Astrocyte (in vitro differentiated cells and primary cell): ENCODE results near the gene DTNB. TPM values are rescaled to one million over a fixed set of nuclear protein-coding genes. Genes with fewer than 3 reads are reported as not detected.

Experiments
- DNase-seq: peaks from one replicate; pipeline ENCODE4 v3.0.0-alpha.2; 2010; ENCODE audit warnings: low read depth
- FAIRE-seq: peaks from 2 replicates; lab custom pipeline; 2011; peaks lifted over from hg19 to GRCh38; lab: Jason Lieb, UNC
- H2AFZ ChIP-seq: 2 replicates; pipeline ENCODE4 v1.6.0; 2012; ENCODE audit warnings: low read depth, low read length, inconsistent platforms
- H3K27ac ChIP-seq: 2 replicates; pipeline ENCODE4 v1.5.1; 2011; ENCODE audit warnings: low read depth, low read length, inconsistent platforms
- H3K27me3 ChIP-seq: 2 replicates; pipeline ENCODE4 v1.6.0; 2011; ENCODE audit warnings: low read length, inconsistent platforms; ENCODE audit not compliant: insufficient read depth
- H3K36me3 ChIP-seq: 2 replicates; pipeline ENCODE4 v1.5.1; 2011; ENCODE audit warnings: low read length, inconsistent platforms; ENCODE audit not compliant: insufficient read depth
- H3K4me1 ChIP-seq: 2 replicates; pipeline ENCODE4 v1.5.1; 2011; ENCODE audit warnings: low read length, inconsistent platforms; ENCODE audit not compliant: insufficient read depth
- H3K4me2 ChIP-seq: 2 replicates; pipeline ENCODE4 v1.6.0; 2012; ENCODE audit warnings: low read length, inconsistent platforms
- H3K4me3 ChIP-seq: 2 replicates; pipeline ENCODE4 v1.5.1; 2011; ENCODE audit warnings: low read depth, mild to moderate bottlenecking, low read length, inconsistent platforms; ENCODE audit not compliant: insufficient read depth
- H3K79me2 ChIP-seq: 2 replicates; pipeline ENCODE4 v1.6.0; 2012; ENCODE audit warnings: mild to moderate bottlenecking, low read length, inconsistent platforms; ENCODE audit not compliant: insufficient read depth
- H3K9ac ChIP-seq: 2 replicates; pipeline ENCODE4 v1.6.0; 2012; ENCODE audit warnings: mild to moderate bottlenecking, low read length, inconsistent platforms
- H3K9me3 ChIP-seq: 2 replicates; pipeline ENCODE4 v1.5.1; 2012; ENCODE audit warnings: low read depth, mild to moderate bottlenecking, low read length, inconsistent platforms; ENCODE audit not compliant: insufficient read depth
- H4K20me1 ChIP-seq: 2 replicates; pipeline ENCODE4 v1.6.0; 2012; ENCODE audit warnings: low read length, inconsistent platforms; ENCODE audit not compliant: insufficient read depth
- H3K27ac Mint-ChIP-seq: one replicate; pipeline ENCODE4 v1.8.0; 2021; ENCODE audit warnings: mild to moderate bottlenecking, mixed read lengths; ENCODE audit not compliant: unreplicated experiment
- H3K27me3 Mint-ChIP-seq: one replicate; pipeline ENCODE4 v1.8.0; 2021; ENCODE audit warnings: low read depth, mixed read lengths; ENCODE audit not compliant: unreplicated experiment
- H3K36me3 Mint-ChIP-seq: one replicate; pipeline ENCODE4 v1.8.0; 2021; ENCODE audit warnings: low read depth, mixed read lengths; ENCODE audit not compliant: unreplicated experiment
- H3K4me1 Mint-ChIP-seq: one replicate; pipeline ENCODE4 v1.8.0; 2021; ENCODE audit warnings: low read depth, mixed read lengths; ENCODE audit not compliant: unreplicated experiment
- H3K4me3 Mint-ChIP-seq: one replicate; pipeline ENCODE4 v1.8.0; 2021; ENCODE audit warnings: mild to moderate bottlenecking, moderate library complexity, mixed read lengths; ENCODE audit not compliant: unreplicated experiment
- H3K9me3 Mint-ChIP-seq: one replicate; pipeline ENCODE4 v1.8.0; 2021; ENCODE audit warnings: mild to moderate bottlenecking, mixed read lengths; ENCODE audit not compliant: unreplicated experiment
- EZH2 ChIP-seq: IDR thresholded peaks from 2 replicates; pipeline ENCODE4 v1.6.1; 2012; ENCODE audit warnings: mild to moderate bottlenecking, low read length, inconsistent platforms; ENCODE audit not compliant: insufficient read depth
- total RNA-seq: library from RNA; stranded (reverse); gene quantifications from 2 replicates; pipeline ENCODE4 v1.2.1, GENCODE V29; 2021
- TF ChIP-seq, protein P1 (sequence below): IDR thresholded peaks from 2 replicates; pipeline ENCODE4 v1.5.1; 2011; ENCODE audit warnings: low read depth, mild to moderate bottlenecking, inconsistent platforms, low read length, moderate library complexity; ENCODE audit not compliant: insufficient read depth

The DTNB gene
- total RNA-seq, 1 donor from 2014 or later = 5.1 TPM

DNA sequence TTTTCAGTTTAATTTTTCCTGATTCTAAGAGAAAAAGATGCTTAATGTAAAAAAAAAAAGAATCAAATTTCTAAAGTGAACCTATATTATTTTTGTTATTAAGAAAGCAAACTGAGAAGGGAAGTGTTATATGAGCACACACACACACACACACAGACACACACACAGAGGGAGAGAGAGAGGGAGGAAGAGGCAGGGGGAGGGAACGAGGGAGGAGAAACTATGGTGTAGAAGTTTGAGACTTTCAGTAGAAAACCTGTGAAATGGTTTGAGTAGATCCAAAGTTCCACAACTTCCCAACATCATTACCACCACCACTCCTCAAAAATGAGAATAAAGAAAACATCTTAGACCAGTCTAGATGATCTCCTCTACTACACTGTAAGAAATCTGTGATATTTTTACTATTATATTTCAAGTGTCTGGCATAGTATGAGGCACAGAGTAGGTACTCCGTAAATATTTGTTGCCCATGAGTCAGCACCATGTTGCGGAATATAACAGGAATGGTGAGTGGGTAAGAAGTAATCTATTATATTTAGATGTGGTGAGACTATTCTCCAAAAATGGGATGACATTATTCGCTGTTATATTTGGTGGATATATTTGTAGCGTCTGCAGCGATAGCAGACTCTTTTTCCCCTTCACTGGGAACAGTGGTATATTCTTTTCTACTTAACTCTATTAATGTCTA lies 182.2 kb downstream of the DTNB start:
- DNase-seq (peak; percentile 80), FAIRE-seq (peak; percentile 63)
- peaks cover 4% of the 10 kb centered on the region for H3K27me3 Mint-ChIP-seq
- H3K27ac ChIP-seq = no peak overlapping the region
- no peak overlapping the region for H3K27ac Mint-ChIP-seq
- H2AFZ ChIP-seq = no peak overlapping the region
- no peaks in the 10 kb centered on the region for H4K20me1 ChIP-seq
- H3K27me3 ChIP-seq = no peaks in the 10 kb centered on the region
- H3K4me1 Mint-ChIP-seq = peaks cover 29% of the 10 kb centered on the region
- peak overlapping the region; percentile 10 for H3K4me2 ChIP-seq
- no peak overlapping the region for H3K9ac ChIP-seq
- peaks cover 12% of the 10 kb centered on the region for H3K4me1 ChIP-seq
- H3K79me2 ChIP-seq = no peaks in the 10 kb centered on the region
- H3K9me3 Mint-ChIP-seq = peaks cover 3% of the 10 kb centered on the region
- H3K4me3 Mint-ChIP-seq = no peak overlapping the region
- H3K36me3 ChIP-seq = no peaks in the 10 kb centered on the region
- H3K9me3 ChIP-seq = no peaks in the 10 kb centered on the region
- TF ChIP-seq EZH2 = no peak
- TF ChIP-seq, protein P1, sequence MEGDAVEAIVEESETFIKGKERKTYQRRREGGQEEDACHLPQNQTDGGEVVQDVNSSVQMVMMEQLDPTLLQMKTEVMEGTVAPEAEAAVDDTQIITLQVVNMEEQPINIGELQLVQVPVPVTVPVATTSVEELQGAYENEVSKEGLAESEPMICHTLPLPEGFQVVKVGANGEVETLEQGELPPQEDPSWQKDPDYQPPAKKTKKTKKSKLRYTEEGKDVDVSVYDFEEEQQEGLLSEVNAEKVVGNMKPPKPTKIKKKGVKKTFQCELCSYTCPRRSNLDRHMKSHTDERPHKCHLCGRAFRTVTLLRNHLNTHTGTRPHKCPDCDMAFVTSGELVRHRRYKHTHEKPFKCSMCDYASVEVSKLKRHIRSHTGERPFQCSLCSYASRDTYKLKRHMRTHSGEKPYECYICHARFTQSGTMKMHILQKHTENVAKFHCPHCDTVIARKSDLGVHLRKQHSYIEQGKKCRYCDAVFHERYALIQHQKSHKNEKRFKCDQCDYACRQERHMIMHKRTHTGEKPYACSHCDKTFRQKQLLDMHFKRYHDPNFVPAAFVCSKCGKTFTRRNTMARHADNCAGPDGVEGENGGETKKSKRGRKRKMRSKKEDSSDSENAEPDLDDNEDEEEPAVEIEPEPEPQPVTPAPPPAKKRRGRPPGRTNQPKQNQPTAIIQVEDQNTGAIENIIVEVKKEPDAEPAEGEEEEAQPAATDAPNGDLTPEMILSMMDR = no peak
- no peaks in the 10 kb centered on the region for H3K36me3 Mint-ChIP-seq
- no peak overlapping the region for H3K4me3 ChIP-seq

- Histone ChIP-seq H4K20me1 (no peaks in the 10 kb centered on the region), H3K27me3 (no peaks in the 10 kb centered on the region), H3K9me3 (no peaks in the 10 kb centered on the region), H2AFZ (no peak overlapping the region), H3K4me3 (no peak overlapping the region), H3K27ac (no peak overlapping the region), H3K4me1 (peaks cover 12% of the 10 kb centered on the region), H3K4me2 (no peak overlapping the region), H3K36me3 (no peaks in the 10 kb centered on the region), H3K79me2 (no peaks in the 10 kb centered on the region), H3K9ac (no peak overlapping the region)
- H3K27ac Mint-ChIP-seq = no peak overlapping the region
- DNase-seq (no peak), FAIRE-seq (no peak)
- H3K9me3 Mint-ChIP-seq = peaks cover 3% of the 10 kb centered on the region
- H3K27me3 Mint-ChIP-seq = peaks cover 4% of the 10 kb centered on the region
- H3K36me3 Mint-ChIP-seq = no peaks in the 10 kb centered on the region
- peaks cover 29% of the 10 kb centered on the region for H3K4me1 Mint-ChIP-seq
- TF ChIP-seq EZH2 = no peak
- TF ChIP-seq, protein P1 = no peak
- no peak overlapping the region for H3K4me3 Mint-ChIP-seq
These were observed 183.2 kb downstream of the DTNB start for GRCh38 chr2:25490217-25490616.

- H3K9me3 ChIP-seq = no peaks in the 10 kb centered on the region
- FAIRE-seq (no peak), DNase-seq (no peak)
- Mint-ChIP-seq H3K9me3 (peaks cover 3% of the 10 kb centered on the region), H3K4me1 (peaks cover 26% of the 10 kb centered on the region), H3K36me3 (no peaks in the 10 kb centered on the region), H3K4me3 (no peak overlapping the region), H3K27ac (no peak overlapping the region), H3K27me3 (peaks cover 4% of the 10 kb centered on the region)
- no peaks in the 10 kb centered on the region for H4K20me1 ChIP-seq
- H3K36me3 ChIP-seq = no peaks in the 10 kb centered on the region
- no peak overlapping the region for H3K4me3 ChIP-seq
- no peak overlapping the region for H3K27ac ChIP-seq
- H3K4me2 ChIP-seq = no peak overlapping the region
- H3K79me2 ChIP-seq = no peaks in the 10 kb centered on the region
- TF ChIP-seq EZH2 = no peak
- TF ChIP-seq, protein P1 = no peak
- H2AFZ ChIP-seq = no peak overlapping the region
- no peaks in the 10 kb centered on the region for H3K27me3 ChIP-seq
- no peak overlapping the region for H3K9ac ChIP-seq
- peaks cover 10% of the 10 kb centered on the region for H3K4me1 ChIP-seq
These were observed 183.7 kb downstream of the DTNB start for GRCh38 chr2:25489631-25490030.
